Fibroblast of lung (primary cell): ENCODE data around the gene ZNF143. TPM values are rescaled to one million over a fixed set of nuclear protein-coding genes. Genes with fewer than 3 reads are reported as not detected.

Experiments
- DNase-seq, 2 donors: peaks; one replicate each; pipeline versions ENCODE4 v3.0.0 to v3.0.0-alpha.2; 2010; ENCODE audit warnings: low read depth in 2 of 2
- H2AFZ ChIP-seq: 2 replicates; pipeline ENCODE4 v1.5.1; 2012; ENCODE audit warnings: low read length, control low read depth, inconsistent platforms
- H3K27ac ChIP-seq: 2 replicates; pipeline ENCODE4 v1.5.1; 2011; ENCODE audit warnings: low read length, control low read depth; ENCODE audit not compliant: insufficient read depth
- H3K27me3 ChIP-seq: 2 replicates; pipeline ENCODE4 v1.5.1; 2011; ENCODE audit warnings: mild to moderate bottlenecking, low read length; ENCODE audit not compliant: control insufficient read depth, insufficient read depth
- H3K36me3 ChIP-seq: 2 replicates; pipeline ENCODE4 v1.5.1; 2011; ENCODE audit warnings: low read length; ENCODE audit not compliant: control insufficient read depth, insufficient read depth
- H3K4me1 ChIP-seq: 2 replicates; pipeline ENCODE4 v1.5.1; 2011; ENCODE audit warnings: low read length; ENCODE audit not compliant: control insufficient read depth, insufficient read depth; ENCODE audit errors: extremely low read depth
- H3K4me2 ChIP-seq: 2 replicates; pipeline ENCODE4 v1.5.1; 2011; ENCODE audit warnings: low read length, control low read depth; ENCODE audit not compliant: insufficient read depth; ENCODE audit errors: extremely low read depth
- H3K4me3 ChIP-seq, 4 experiments: fragments of 200-600 bp in 1 of 4; sonication (generic) in 1 of 4; replicated peaks in 1 of 4; 2 replicates each; pipeline ENCODE4 v1.5.1; 2011 to 2016; ENCODE audit warnings: low read length in 4 of 4, low read depth in 3 of 4, mild to moderate bottlenecking in 3 of 4, control low read depth in 2 of 4, inconsistent platforms in 1 of 4, mixed read lengths in 1 of 4; ENCODE audit not compliant: insufficient read depth in 1 of 4; ENCODE audit errors: control extremely low read depth in 1 of 4
- H3K79me2 ChIP-seq: 2 replicates; pipeline ENCODE4 v1.5.1; 2012; ENCODE audit warnings: mild to moderate bottlenecking, low read length, inconsistent platforms; ENCODE audit not compliant: control insufficient read depth, insufficient read depth
- H3K9ac ChIP-seq: 2 replicates; pipeline ENCODE4 v1.5.1; 2011; ENCODE audit warnings: mild to moderate bottlenecking, low read length, control low read depth; ENCODE audit not compliant: insufficient read depth
- H3K9me3 ChIP-seq: 2 replicates; pipeline ENCODE4 v1.5.1; 2012; ENCODE audit warnings: low read depth, low read length; ENCODE audit not compliant: control insufficient read depth, insufficient read depth
- H4K20me1 ChIP-seq: 2 replicates; pipeline ENCODE4 v1.5.1; 2011; ENCODE audit warnings: low read length; ENCODE audit not compliant: control insufficient read depth, insufficient read depth; ENCODE audit errors: extremely low read depth
- EZH2 ChIP-seq: IDR thresholded peaks from 2 replicates; pipeline ENCODE4 v1.5.1; 2012; ENCODE audit warnings: low read length, control low read depth, mild to moderate bottlenecking; ENCODE audit errors: missing control alignments
- polyA plus RNA-seq, 2 donors: library from polyadenylated mRNA; depleted of rRNA in 1 of 2; stranded (reverse) in 1 of 2; unstranded in 1 of 2; fragments of >200 nt; gene quantifications; 2 replicates each; pipeline ENCODE4 v1.2.1, GENCODE V29; 2011 to 2012; ENCODE audit warnings: missing spikeins in 1 of 2
- total RNA-seq: library from RNA; depleted of rRNA; stranded (reverse); fragments of >200 nt; gene quantifications from 2 replicates; pipeline ENCODE4 v1.2.1, GENCODE V29; 2014
- TF ChIP-seq, protein P1 (sequence below), 2 donors: IDR thresholded peaks in 1 of 2; conservative IDR thresholded peaks in 1 of 2; 1 replicate in 1 of 2; 2 replicates in 1 of 2; pipeline ENCODE4 v1.5.1; 2011 to 2012; ENCODE audit warnings: low read length in 2 of 2, control low read depth in 1 of 2, inconsistent platforms in 1 of 2, low read depth in 1 of 2, mild to moderate bottlenecking in 1 of 2

ZNF143 gene
- total and polyA plus RNA-seq, 2 donors (not counting 1 experiment from before 2014, with no cell fraction given), result 22.6 to 36.2 TPM

- no peak overlapping the region for H3K9ac ChIP-seq
- H2AFZ ChIP-seq, result no peak overlapping the region
These were observed 28.4 kb downstream of the ZNF143 start for GRCh38 chr11:9489080-9489765.

GRCh38 chr11:9490376-9490775 lies 29.6 kb downstream of the ZNF143 start:
- DNase-seq, result no peak
- no peaks in the 10 kb centered on the region for H4K20me1 ChIP-seq
- no peak overlapping the region for H2AFZ ChIP-seq
- H3K36me3 ChIP-seq, result no peaks in the 10 kb centered on the region
- no peaks in the 10 kb centered on the region for H3K27me3 ChIP-seq
- no peak overlapping the region for H3K27ac ChIP-seq
- H3K4me1 ChIP-seq, result peaks cover 9% of the 10 kb centered on the region
- no peak overlapping the region for H3K4me2 ChIP-seq
- H3K9me3 ChIP-seq, result no peaks in the 10 kb centered on the region
- no peaks in the 10 kb centered on the region for H3K79me2 ChIP-seq
- no peak overlapping the region for H3K4me3 ChIP-seq
- no peak overlapping the region for H3K9ac ChIP-seq
- no peak for TF ChIP-seq EZH2
- TF ChIP-seq, protein P1, sequence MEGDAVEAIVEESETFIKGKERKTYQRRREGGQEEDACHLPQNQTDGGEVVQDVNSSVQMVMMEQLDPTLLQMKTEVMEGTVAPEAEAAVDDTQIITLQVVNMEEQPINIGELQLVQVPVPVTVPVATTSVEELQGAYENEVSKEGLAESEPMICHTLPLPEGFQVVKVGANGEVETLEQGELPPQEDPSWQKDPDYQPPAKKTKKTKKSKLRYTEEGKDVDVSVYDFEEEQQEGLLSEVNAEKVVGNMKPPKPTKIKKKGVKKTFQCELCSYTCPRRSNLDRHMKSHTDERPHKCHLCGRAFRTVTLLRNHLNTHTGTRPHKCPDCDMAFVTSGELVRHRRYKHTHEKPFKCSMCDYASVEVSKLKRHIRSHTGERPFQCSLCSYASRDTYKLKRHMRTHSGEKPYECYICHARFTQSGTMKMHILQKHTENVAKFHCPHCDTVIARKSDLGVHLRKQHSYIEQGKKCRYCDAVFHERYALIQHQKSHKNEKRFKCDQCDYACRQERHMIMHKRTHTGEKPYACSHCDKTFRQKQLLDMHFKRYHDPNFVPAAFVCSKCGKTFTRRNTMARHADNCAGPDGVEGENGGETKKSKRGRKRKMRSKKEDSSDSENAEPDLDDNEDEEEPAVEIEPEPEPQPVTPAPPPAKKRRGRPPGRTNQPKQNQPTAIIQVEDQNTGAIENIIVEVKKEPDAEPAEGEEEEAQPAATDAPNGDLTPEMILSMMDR (conservative IDR thresholded peaks at IDR 0.05 in 1 of 2, IDR thresholded peaks at IDR 0.05 in 1 of 2; ENCODE audit: low read depth in 1 of 2, low read length in 2 of 2), result no peak

More at GRCh38 chr11:9489080-9489765, 28.4 kb downstream of the ZNF143 start:
- peak; percentile 57 to 84 for DNase-seq
- Histone ChIP-seq H3K4me2 (peak overlapping the region; percentile 73), H3K27me3 (no peaks in the 10 kb centered on the region), H3K27ac (peak overlapping the region; percentile 56), H3K4me3 (peak overlapping the region in 2 of 4 experiments; percentile 29), H3K4me1 (peaks cover 9% of the 10 kb centered on the region), H3K9me3 (no peaks in the 10 kb centered on the region), H3K36me3 (no peaks in the 10 kb centered on the region), H4K20me1 (no peaks in the 10 kb centered on the region), H3K79me2 (no peaks in the 10 kb centered on the region)
- TF ChIP-seq EZH2, result no peak
- TF ChIP-seq, protein P1 (conservative IDR thresholded peaks at IDR 0.05 in 1 of 2, IDR thresholded peaks at IDR 0.05 in 1 of 2; ENCODE audit: low read depth in 1 of 2, low read length in 2 of 2), result no peak

GRCh38 chr11:9493492-9493891 lies 32.7 kb downstream of the ZNF143 start:
- no peak overlapping the region for H3K9ac ChIP-seq
- no peaks in the 10 kb centered on the region for H3K27me3 ChIP-seq
- no peaks in the 10 kb centered on the region for H3K79me2 ChIP-seq
- no peak for TF ChIP-seq EZH2
- TF ChIP-seq, protein P1 (conservative IDR thresholded peaks at IDR 0.05 in 1 of 2, IDR thresholded peaks at IDR 0.05 in 1 of 2; ENCODE audit: low read depth in 1 of 2, low read length in 2 of 2), result no peak
- H4K20me1 ChIP-seq, result no peaks in the 10 kb centered on the region
- no peak overlapping the region for H3K4me2 ChIP-seq
- H3K9me3 ChIP-seq, result no peaks in the 10 kb centered on the region
- no peaks in the 10 kb centered on the region for H3K36me3 ChIP-seq
- no peak overlapping the region for H2AFZ ChIP-seq
- DNase-seq, result no peak
- peaks cover 9% of the 10 kb centered on the region for H3K4me1 ChIP-seq
- H3K4me3 ChIP-seq, result no peak overlapping the region
- no peak overlapping the region for H3K27ac ChIP-seq
